HL-60/S4 treated with phorbol 12-myristate 13-acetate at 8.2 ng/mL for 4 days and 3 days (cell line): Measurements from ENCODE around the gene ACSL3.

ENCODE experiments used
- in situ Hi-C: fragments of 300-500 bp; cut with MboI; formaldehyde crosslinking; loops from 2 replicates; pipeline ENCODE4 v1.15.0; 2022; ENCODE audit warnings: low sequenced_read_pairs

ACSL3 gene

DNA sequence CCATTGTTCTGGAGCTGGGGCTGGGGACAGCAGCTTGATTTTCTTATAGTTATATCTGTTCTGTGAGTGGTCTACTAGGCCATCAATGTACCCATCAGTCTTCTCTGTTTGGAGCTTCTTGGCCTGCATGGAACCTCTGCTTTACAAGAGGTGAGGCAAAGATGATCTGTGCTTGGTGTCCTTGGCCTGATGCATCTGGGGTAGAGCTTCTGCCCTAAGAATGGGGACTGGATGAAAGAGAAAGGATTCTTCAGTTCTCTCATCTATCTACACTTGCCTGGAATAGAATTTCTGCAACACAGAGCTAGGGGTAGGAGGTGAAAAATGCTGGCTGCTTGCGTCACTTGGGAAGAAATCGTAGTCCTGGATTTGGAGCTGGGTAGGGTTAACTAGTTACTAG is 46.2 kb downstream of the ACSL3 start:
- in situ Hi-C loops: loop anchor here (25.0 kb wide), 1 partner anchor 220 kb away; no protein-coding TSS in a partner anchor

- in situ Hi-C loops: loop anchor here (25.0 kb wide), 1 partner anchor 221 kb away; no protein-coding TSS in a partner anchor
Observed at GRCh38 chr2:222907790-222908441, 47.1 kb downstream of the ACSL3 start.

- in situ Hi-C loops: loop anchor here (25.0 kb wide), 1 partner anchor 222 kb away; no protein-coding TSS in a partner anchor
Observed at GRCh38 chr2:222909286-222909685, 48.5 kb downstream of the ACSL3 start.

GRCh38 chr2:222912117-222912516 is 51.3 kb downstream of the ACSL3 start:
- in situ Hi-C loops: loop anchor here (25.0 kb wide), 1 partner anchor 225 kb away; no protein-coding TSS in a partner anchor

DNA sequence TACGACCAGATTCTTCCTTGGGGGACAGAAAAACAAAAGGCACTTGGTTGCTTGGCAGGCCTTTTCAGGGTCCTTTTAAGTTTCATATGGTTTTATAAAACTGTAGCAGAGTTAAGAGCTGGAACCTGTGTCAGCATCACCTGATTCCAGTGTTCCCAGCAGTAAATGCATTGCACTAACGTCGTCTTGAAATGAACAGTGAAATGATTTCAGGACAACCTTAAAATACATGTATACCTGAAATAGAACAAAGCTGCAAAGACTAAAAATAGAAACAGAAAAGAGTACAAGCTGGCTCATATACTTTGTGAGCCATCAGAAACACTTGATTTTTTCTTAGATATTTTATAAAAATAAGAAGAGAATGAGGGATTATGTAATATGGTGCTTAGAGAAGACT is 51.9 kb downstream of the ACSL3 start:
- in situ Hi-C loops: loop anchor here (25.0 kb wide), 1 partner anchor 225 kb away; no protein-coding TSS in a partner anchor

- in situ Hi-C loops: loop anchor here (25.0 kb wide), 1 partner anchor 228 kb away; no protein-coding TSS in a partner anchor
Observed at GRCh38 chr2:222915092-222915957, 54.5 kb downstream of the ACSL3 start.

GRCh38 chr2:222916229-222917197 is 55.7 kb downstream of the ACSL3 start:
- in situ Hi-C loops: loop anchor here (25.0 kb wide), 1 partner anchor 229 kb away; no protein-coding TSS in a partner anchor

GRCh38 chr2:222917212-222917611 is 56.4 kb downstream of the ACSL3 start:
- in situ Hi-C loops: loop anchor here (25.0 kb wide), 1 partner anchor 230 kb away; no protein-coding TSS in a partner anchor

- in situ Hi-C loops: loop anchor here (25.0 kb wide), 1 partner anchor 233 kb away; no protein-coding TSS in a partner anchor
Observed at GRCh38 chr2:222919841-222920526, 59.1 kb downstream of the ACSL3 start.

- in situ Hi-C loops: loop anchor here (25.0 kb wide), 1 partner anchor 233 kb away; no protein-coding TSS in a partner anchor
Observed at GRCh38 chr2:222920657-222921186, 59.9 kb downstream of the ACSL3 start.

- in situ Hi-C loops: loop anchor here (25.0 kb wide), 1 partner anchor 235 kb away; no protein-coding TSS in a partner anchor
Observed at GRCh38 chr2:222922019-222922800, 61.4 kb downstream of the ACSL3 start.

GRCh38 chr2:222926915-222927314 is 66.1 kb downstream of the ACSL3 start:
- in situ Hi-C loops: no loop called here

DNA sequence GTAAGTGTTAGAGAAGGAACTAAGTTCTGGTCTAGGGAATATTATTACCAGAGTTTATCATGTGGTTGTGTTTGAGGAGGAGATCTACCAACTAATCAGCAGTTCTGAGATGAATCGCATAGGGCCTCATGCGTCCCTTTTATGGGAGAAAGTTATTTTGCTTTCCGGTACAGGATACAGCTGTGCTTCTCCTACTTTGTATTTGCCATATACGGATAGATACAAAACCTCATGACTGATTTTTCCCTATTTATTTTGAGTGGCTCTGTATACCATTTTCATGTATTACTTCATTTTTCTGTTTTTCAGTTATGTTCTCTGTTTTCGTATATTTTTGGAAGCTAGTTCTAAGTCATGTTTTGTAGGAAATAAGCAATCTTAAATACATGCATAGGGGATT is 66.8 kb downstream of the ACSL3 start:
- in situ Hi-C loops: no loop called here

GRCh38 chr2:222928335-222928734 is 67.5 kb downstream of the ACSL3 start:
- in situ Hi-C loops: no loop called here

GRCh38 chr2:222930862-222931261 is 70.0 kb downstream of the ACSL3 start:
- in situ Hi-C loops: no loop called here

GRCh38 chr2:222931659-222932058 is 70.8 kb downstream of the ACSL3 start:
- in situ Hi-C loops: no loop called here

GRCh38 chr2:222933458-222933857 is 72.6 kb downstream of the ACSL3 start:
- in situ Hi-C loops: no loop called here

GRCh38 chr2:222935688-222936298 is 75.0 kb downstream of the ACSL3 start:
- in situ Hi-C loops: no loop called here
